Mucosa of rectum (tissue), 2 donors: ENCODE data around the gene GRIN3A.
"Not testable (repeated sequence)": the region's sequence is repeated elsewhere in the genome, so short reads cannot be mapped to it uniquely, and the experiment has no call there.

Experiments used
- H3K27ac ChIP-seq, 2 donors: one replicate each; pipeline ENCODE4 v1.7.0; 2013; ENCODE audit warnings: inconsistent platforms in 2 of 2, low read depth in 2 of 2, low read length in 2 of 2
- H3K27me3 ChIP-seq, 2 donors: one replicate each; pipeline ENCODE4 v1.7.0; 2013; ENCODE audit warnings: low read length in 2 of 2; ENCODE audit not compliant: control insufficient read depth in 2 of 2, insufficient read depth in 2 of 2
- H3K36me3 ChIP-seq, 2 donors: one replicate each; pipeline ENCODE4 v1.7.0; 2013; ENCODE audit warnings: low read length in 2 of 2; ENCODE audit not compliant: control insufficient read depth in 2 of 2, insufficient read depth in 2 of 2
- H3K4me1 ChIP-seq, 2 donors: one replicate each; pipeline ENCODE4 v1.7.0; 2013; ENCODE audit warnings: low read length in 2 of 2, mild to moderate bottlenecking in 1 of 2; ENCODE audit not compliant: control insufficient read depth in 2 of 2, insufficient read depth in 2 of 2
- H3K4me3 ChIP-seq, 2 donors: one replicate each; pipeline ENCODE4 v1.7.0; 2013; ENCODE audit warnings: low read length in 2 of 2
- H3K9ac ChIP-seq, 2 donors: one replicate each; pipeline ENCODE4 v1.7.0; 2013; ENCODE audit warnings: low read length in 2 of 2, low read depth in 1 of 2, mild to moderate bottlenecking in 1 of 2
- H3K9me3 ChIP-seq, 2 donors: one replicate each; pipeline ENCODE4 v1.7.0; 2013; ENCODE audit warnings: low read length in 2 of 2; ENCODE audit not compliant: control insufficient read depth in 2 of 2
- donor health status: healthy.
- donor health status: Normal muscosa, but diverticular disease.

The GRIN3A gene

DNA sequence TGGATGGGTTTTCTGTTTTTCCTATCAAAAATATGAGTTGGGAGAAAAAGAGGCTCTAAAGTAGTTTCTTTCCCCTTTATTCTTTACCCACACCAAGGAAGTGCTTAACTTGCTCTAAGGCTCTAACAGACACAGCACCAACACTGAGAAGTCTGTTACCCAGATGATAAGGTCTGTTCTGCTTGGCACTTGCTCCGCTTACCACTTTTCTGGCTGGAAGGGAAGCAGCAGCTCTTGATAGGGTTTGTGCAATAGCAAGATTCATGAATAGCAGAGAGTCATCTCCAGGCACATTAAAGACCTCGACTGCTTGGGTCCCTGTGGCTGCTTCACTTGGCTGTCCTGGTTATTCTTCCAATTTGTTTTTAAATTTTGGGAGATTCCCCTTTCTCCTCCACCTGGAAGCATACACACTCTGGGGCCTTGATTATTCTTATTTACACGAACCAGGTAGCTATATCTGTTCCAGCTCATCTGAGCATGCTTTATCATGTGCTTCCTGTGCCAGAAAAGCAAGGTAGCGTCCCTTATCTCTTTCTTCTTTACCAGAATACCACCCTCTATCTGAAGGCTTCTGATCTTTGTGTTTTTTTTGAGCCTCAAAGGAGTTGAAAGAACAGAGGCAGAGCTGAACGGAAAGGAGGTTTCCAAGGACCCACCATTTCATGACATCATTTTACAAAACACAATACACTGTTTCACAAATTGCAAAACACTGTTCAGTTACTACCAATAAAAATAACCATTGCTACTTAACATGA is 168.5 kb downstream of the GRIN3A start:
- Histone ChIP-seq H3K27ac (no peak overlapping the region), H3K9me3 (no peaks in the 10 kb centered on the region), H3K9ac (no peak overlapping the region), H3K4me3 (no peak overlapping the region), H3K27me3 (no peaks in the 10 kb centered on the region), H3K36me3 (peaks cover 4 to 13% of the 10 kb centered on the region in 2 donors), H3K4me1 (no peaks in the 10 kb centered on the region)

GRCh38 chr9:101567725-101568350 is 170.6 kb downstream of the GRIN3A start:
- Histone ChIP-seq H3K4me1 (no peaks in the 10 kb centered on the region), H3K27ac (no peak overlapping the region), H3K27me3 (no peaks in the 10 kb centered on the region), H3K9me3 (no peaks in the 10 kb centered on the region), H3K4me3 (no peak overlapping the region), H3K36me3 (peaks cover 4 to 21% of the 10 kb centered on the region in 2 donors), H3K9ac (no peak overlapping the region)

GRCh38 chr9:101566904-101567724 is 171.3 kb downstream of the GRIN3A start:
- H3K9ac ChIP-seq = no peak overlapping the region
- peaks cover 11 to 28% of the 10 kb centered on the region in 2 donors for H3K36me3 ChIP-seq

GRCh38 chr9:101564252-101564651 is 174.2 kb downstream of the GRIN3A start:
- no peaks in the 10 kb centered on the region for H3K4me1 ChIP-seq
- H3K36me3 ChIP-seq = peaks cover 25 to 47% of the 10 kb centered on the region in 2 donors
- no peak overlapping the region for H3K27ac ChIP-seq
- no peak overlapping the region for H3K9ac ChIP-seq
- no peaks in the 10 kb centered on the region for H3K27me3 ChIP-seq
- no peaks in the 10 kb centered on the region for H3K9me3 ChIP-seq
- H3K4me3 ChIP-seq = no peak overlapping the region

More at GRCh38 chr9:101566904-101567724, 171.3 kb downstream of the GRIN3A start:
- H3K4me3 ChIP-seq = no peak overlapping the region
- H3K4me1 ChIP-seq = no peaks in the 10 kb centered on the region
- no peak overlapping the region for H3K27ac ChIP-seq
- H3K9me3 ChIP-seq = no peaks in the 10 kb centered on the region
- H3K27me3 ChIP-seq = no peaks in the 10 kb centered on the region

GRCh38 chr9:101562966-101563365 is 175.5 kb downstream of the GRIN3A start:
- H3K27ac ChIP-seq = no peak overlapping the region
- H3K4me1 ChIP-seq = no peaks in the 10 kb centered on the region
- no peaks in the 10 kb centered on the region for H3K27me3 ChIP-seq
- H3K36me3 ChIP-seq = peaks cover 29 to 48% of the 10 kb centered on the region in 2 donors
- H3K4me3 ChIP-seq = no peak overlapping the region
- no peaks in the 10 kb centered on the region for H3K9me3 ChIP-seq
- H3K9ac ChIP-seq = no peak overlapping the region

DNA sequence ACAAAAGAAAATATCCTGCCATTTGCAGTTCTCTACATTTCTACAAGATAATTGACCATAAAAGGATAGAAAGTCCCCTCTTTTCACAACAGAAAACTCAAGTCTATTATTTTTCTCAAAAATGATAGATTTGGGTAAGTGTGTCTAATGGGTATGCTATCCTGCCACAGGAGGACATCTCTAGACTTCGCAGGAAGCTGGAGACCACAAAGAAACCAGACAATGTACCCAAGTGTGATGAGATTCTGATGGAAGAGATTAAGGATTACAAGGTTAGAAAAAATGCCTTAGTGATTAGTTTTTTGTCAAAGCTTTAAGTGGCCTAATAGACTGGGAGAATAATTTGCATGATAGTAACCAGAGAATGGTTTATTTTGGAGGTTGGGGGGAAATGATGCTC is 176.7 kb downstream of the GRIN3A start:
- Histone ChIP-seq H3K36me3 (peaks cover 37 to 57% of the 10 kb centered on the region in 2 donors), H3K27me3 (no peaks in the 10 kb centered on the region), H3K4me3 (no peak overlapping the region), H3K9ac (no peak overlapping the region), H3K27ac (no peak overlapping the region), H3K4me1 (no peaks in the 10 kb centered on the region), H3K9me3 (no peaks in the 10 kb centered on the region)

- H3K4me1 ChIP-seq, H3K4me3 ChIP-seq, H3K27me3 ChIP-seq, H3K9ac ChIP-seq, H3K27ac ChIP-seq, H3K9me3 ChIP-seq: not testable (repeated sequence)
- H3K36me3 ChIP-seq = peaks cover 77 to 84% of the 10 kb centered on the region in 2 donors
These were observed 188.9 kb downstream of the GRIN3A start for GRCh38 chr9:101549472-101550098.

DNA sequence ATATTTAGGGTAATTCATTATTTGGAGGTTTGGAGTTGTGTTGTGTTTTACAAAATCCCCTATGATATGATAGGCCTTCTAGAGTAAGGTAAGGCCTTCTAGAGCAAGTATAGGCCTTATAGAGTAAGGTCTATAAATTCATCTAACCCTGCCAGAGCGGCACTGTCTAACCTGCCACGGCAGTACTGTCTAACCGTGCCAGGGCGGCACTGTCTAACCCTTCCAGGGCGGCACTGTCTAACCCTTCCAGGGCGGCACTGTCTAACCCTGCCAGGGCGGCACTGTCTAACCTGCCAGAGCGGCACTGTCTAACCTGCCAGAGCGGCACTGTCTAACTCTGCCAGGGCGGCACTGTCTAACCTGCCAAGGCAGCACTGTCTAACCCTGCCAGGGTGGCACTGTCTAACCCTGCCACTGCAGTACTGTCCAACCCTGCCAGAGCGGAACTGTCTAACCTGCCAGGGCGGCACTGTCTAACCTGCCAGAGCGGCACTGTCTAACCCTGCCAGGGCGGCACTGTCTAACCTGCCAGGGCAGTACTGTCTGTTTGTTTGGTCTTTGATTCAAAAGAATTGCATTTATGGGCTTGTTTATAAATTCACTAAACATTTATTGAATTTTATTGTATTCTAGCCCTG is 195.2 kb downstream of the GRIN3A start:
- H3K4me3 ChIP-seq = no peak overlapping the region

GRCh38 chr9:101540069-101540468 is 198.4 kb downstream of the GRIN3A start:
- peaks cover 26 to 47% of the 10 kb centered on the region in 2 donors for H3K36me3 ChIP-seq

More for the DNA sequence above, 195.2 kb downstream of the GRIN3A start:
- Histone ChIP-seq H3K9me3 (no peaks in the 10 kb centered on the region), H3K36me3 (peaks cover 46 to 69% of the 10 kb centered on the region in 2 donors), H3K27me3 (no peaks in the 10 kb centered on the region), H3K4me1 (no peaks in the 10 kb centered on the region), H3K9ac (no peak overlapping the region), H3K27ac (no peak overlapping the region)

More at GRCh38 chr9:101540069-101540468, 198.4 kb downstream of the GRIN3A start:
- Histone ChIP-seq H3K27ac (no peak overlapping the region), H3K9ac (no peak overlapping the region), H3K9me3 (no peaks in the 10 kb centered on the region), H3K27me3 (no peaks in the 10 kb centered on the region), H3K4me3 (no peak overlapping the region), H3K4me1 (no peaks in the 10 kb centered on the region)
